GM18868 (cell line): ENCODE results near the gene CDHR5.
"Not testable (repeated sequence)": the region's sequence is repeated elsewhere in the genome, so short reads cannot be mapped to it uniquely, and the experiment has no call there.

Experiments used
- ATAC-seq: cut with Tn5 transposase; IDR thresholded peaks from one replicate; pipeline ENCODE4 v1.9.1; 2021; ENCODE audit warnings: mild to moderate bottlenecking, moderate library complexity; ENCODE audit not compliant: unreplicated experiment

CDHR5 gene

DNA sequence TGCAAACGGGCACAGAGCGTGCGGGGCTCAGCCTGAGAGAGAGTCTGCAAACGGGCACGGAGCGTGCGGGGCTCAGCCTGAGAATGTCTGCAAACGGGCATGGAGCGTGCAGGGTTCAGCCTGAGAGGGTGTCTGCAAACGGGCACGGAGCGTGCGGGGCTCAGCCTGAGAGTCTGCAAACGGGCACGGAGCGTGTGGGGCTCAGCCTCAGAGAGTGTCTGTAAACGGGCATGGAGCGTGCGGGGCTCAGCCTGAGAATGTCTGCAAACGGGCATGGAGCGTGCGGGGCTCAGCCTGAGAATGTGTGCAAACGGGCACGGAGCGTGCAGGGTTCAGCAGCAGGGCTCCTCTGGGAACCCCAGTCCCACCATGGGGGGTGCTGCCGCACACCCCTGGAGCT lies 35.0 kb downstream of the CDHR5 start:
- no peak for ATAC-seq

DNA sequence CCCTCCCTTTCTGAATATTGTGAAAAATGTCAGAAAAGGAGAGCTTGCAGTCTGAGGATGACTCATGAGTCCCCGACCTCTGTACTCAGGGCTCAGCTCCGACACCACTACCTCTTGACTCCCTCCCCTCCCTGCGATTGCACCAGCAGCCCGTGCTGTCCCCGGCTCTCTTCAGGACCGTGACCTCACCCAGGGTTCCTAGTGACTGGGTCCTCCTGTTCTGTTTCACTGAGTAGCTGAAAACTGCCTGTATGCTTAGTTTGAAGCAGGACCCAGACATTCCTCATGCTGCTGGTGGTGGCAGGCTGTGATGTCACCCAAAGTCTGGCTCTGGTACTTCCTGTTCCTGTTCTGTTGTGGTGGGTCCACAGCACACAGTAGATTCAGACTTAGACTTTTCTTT lies 36.8 kb downstream of the CDHR5 start:
- ATAC-seq = no peak

DNA sequence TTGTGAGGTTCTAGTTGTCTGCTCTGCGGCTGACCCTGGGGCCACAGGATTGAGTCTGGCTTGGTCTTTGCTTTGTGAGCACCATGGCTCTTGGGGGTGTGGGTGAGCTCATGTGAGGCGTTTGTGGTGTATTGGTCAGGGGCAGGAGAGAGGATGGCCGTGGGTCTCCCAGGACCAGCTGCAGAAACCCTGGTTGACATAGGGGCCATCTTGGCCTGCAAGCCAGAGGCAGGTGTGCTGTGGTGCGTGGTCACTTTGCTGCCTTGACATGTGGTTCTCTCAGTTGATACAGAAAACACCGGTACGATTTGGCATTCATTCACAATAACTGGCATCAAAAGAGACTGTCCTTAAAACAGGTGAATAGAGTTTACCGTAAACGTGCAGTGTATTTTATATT lies 37.2 kb downstream of the CDHR5 start:
- no peak for ATAC-seq

DNA sequence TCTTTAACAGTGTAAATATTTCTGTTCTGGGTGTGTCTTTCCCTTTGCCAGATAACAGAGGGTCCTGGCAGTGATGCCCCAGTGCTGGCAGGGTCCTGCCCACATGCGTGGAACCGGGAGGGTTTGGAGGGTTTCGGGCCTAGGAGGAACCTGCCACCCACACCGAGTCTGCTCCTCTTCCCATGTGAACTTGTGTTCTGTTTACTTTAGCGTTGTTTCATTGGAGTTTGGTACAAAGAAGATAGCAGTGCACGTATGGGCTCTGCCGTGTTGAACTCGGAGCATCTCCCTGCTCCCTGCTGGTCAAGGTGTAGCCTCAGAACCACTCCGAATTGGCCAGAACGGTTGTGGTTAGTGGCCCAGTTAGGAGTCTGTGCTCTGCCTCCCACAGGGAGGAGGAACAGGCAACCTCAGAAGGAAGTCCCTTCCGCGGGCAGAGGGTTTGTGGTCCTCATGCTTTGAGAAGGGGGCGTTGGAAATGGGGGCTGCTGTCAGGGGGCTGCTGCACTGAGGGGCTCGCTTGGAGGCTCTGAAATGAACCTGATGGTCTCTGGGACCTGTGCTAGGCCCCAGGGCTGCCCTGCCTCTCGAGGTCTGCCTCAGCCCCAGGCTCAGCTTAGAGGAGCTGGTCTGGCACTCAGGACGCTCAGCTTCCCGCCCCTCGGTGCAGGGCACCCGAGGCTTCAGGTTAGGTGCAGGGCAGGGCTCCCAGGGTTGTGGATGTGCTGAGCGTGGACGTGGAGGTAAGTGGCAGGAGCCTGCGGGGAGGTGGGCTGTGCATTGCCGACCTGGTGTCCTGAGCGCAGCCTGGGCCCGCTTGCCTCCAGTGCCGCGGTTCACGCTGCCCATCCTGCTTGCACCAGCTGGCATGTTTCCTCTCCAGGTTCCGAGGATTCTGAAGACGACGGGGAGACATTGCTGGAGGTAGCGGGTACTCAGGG lies 38.1 kb downstream of the CDHR5 start:
- ATAC-seq = no peak

DNA sequence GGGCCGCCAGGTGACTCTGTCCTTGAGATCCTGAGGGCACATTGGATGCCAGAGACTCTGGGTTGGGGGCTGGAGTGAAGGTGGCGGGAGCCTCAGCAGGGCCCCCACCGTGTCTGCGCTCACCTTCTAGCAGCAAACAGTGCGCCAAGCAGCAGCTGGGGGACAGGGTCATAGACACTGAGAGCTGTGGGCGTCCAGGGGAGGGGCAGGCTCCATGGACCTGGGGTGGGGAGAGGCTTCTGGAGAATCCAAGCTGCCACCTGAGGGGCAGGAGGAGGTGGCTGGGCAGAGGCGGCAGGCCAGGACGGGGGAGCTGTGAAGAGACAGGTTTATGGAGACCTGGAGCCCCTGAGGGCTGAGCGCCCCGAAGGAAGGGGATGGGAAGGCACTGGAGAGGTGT lies 40.5 kb downstream of the CDHR5 start:
- no peak for ATAC-seq

DNA sequence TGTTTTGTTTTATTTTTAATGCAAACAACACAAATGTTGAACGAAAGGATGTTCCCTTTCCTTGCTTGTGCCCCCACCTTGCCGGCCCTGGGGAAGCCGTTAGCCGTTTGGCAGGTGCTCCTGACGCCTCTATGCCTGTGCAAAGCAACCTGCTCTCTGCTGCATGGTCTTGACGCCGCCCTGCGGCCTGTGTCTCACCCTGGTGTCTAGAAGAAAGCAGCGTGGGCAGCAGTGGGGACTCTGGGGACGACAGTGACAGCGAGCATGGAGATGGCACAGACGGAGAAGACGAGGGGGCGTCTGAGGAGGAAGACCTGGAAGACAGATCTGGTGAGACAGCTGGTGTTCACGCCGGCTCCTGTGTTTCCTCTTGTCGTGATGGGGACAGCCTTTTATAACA lies 43.0 kb downstream of the CDHR5 start:
- ATAC-seq = no peak

DNA sequence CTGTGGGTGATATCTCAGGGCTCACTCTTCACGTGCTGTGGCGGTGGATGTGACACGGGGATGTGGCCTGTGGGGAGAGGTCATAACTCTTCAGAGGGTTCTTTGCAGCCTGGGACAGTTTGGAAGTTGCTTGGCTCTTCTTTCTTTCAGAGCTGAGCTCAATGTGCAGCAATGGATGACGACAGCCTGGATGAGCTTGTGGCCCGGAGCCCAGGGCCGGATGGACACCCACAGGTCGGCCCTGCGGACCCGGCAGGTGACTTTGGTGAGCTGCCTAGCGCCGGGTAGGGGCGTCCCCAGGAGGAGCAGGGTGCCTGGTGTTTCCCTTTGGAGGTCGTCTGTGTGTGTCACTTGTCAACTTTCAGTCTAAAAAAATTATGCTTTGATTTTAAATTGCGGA lies 43.4 kb downstream of the CDHR5 start:
- no peak for ATAC-seq

DNA sequence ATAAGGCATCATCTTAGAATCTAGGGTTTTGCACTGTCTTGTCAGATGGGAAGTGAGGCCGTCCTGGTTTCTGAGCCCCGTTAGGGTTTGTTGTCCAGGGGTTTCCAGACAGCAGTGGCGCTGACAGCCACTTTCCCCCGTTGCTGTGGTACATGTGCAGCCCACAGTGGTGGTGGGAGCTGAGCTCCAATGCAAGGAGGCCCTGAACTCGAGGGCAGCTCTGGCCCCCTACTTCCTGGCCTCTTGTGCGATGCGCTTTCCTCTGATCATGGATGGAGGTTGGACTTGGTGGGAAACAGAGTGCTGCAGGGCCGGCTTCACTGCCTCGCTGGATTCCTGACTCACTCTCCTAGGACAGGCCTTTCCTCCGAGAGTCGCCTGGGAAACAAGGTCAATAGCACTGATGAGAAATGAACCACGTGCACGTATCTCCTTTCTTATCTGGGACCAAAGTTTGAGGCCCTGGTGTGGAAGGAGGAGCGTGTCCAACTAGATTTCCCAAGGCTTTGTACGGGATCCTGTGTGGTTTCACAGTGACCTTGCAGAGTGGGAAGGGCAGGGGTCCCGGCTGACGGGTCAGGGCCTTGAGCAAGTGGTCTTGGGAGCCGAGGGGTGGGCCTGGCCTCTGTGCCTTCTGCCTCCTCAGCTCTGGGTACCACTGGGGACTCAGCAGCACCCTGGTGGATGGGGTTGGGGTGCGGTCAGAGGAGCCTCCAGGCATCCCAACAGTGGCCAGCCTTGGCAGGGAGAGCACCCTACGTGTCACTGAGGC lies 44.7 kb downstream of the CDHR5 start:
- no peak for ATAC-seq

DNA sequence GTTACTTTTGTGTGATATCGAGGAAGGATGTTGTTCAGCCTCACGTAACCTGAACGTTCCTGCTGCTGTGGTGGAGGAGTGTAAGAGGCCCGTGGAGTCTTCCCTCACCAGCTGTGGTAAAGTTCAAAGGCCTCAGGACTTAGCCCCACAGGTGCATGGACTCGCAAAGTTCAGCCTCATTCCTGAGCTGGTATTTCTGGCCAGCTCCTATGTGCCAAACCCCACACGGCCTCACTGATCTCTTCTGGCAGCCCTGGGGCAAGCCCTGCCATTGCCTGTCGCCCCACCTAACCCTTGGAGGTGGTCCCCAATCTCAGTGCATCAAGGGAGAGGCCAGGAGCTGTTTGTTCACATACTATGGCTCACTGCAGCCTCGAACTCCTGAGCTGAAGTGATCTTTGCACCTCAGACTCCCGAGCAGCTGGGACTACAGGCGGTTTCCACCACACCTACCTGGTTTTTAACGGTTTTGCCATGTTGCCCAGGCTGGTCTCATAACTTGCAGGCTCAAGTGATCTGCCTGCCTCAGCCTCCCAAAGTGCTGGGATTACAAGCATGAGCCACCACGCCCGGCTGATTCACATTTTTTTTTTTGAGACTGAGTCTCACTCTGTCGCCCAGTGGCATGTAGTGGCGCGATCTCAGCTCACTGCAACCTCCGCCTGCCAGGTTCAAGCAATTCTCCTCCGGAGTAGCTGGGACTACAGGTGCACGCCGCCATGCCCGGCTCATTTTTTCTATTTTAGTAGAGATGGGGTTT lies 46.3 kb downstream of the CDHR5 start:
- no peak for ATAC-seq

DNA sequence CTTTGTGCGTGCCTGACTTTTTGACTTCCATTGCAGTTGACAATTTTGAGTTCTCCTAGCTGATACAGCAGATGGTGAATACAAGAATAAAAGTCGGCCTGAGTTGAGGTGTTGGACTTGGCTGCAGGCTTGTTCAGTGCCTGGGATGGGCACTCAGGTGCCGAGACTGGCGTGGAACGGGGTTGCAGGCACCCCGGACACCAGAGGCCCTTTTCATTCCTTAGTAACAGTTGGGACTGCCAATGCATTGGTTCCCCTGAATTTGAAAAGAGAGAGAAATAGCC lies 47.2 kb downstream of the CDHR5 start:
- ATAC-seq = no peak

DNA sequence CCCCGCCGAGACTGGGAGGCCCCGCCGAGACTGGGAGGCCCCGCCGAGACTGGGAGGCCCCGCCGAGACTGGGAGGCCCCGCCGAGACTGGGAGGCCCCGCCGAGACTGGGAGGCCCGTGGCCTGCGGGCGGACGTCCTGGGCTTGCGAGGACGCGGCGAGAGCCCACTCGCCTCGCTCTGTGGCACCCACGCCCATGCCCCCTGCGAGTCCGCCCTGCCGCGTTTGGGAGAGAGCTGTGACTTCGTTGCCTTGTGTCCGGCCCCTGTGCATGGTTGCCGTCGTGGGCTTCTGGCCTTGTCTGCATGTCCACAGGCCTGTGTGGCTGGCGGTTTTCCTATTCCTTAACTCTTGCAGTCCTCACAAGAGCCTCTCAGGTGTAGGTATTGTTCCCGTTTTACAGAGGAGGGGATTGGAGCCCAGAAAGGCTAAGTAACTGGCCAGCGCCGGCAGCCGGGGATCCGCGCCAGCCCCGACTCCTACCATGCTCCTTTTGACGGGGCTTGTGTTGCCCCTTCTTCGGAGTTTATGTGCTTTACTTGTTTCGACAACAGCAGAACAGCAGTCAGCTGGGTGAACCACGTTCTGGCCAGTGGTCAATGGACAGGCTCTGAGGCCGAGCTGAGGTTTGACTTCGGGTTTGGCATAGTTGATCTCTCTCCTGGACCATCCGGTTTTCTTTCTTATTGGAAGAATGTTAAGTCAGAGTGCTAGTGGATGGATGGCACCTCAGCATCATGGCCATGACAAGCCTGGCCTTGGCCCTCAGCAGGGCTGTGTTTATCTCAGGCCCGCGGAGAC lies 47.7 kb downstream of the CDHR5 start:
- no peak for ATAC-seq

DNA sequence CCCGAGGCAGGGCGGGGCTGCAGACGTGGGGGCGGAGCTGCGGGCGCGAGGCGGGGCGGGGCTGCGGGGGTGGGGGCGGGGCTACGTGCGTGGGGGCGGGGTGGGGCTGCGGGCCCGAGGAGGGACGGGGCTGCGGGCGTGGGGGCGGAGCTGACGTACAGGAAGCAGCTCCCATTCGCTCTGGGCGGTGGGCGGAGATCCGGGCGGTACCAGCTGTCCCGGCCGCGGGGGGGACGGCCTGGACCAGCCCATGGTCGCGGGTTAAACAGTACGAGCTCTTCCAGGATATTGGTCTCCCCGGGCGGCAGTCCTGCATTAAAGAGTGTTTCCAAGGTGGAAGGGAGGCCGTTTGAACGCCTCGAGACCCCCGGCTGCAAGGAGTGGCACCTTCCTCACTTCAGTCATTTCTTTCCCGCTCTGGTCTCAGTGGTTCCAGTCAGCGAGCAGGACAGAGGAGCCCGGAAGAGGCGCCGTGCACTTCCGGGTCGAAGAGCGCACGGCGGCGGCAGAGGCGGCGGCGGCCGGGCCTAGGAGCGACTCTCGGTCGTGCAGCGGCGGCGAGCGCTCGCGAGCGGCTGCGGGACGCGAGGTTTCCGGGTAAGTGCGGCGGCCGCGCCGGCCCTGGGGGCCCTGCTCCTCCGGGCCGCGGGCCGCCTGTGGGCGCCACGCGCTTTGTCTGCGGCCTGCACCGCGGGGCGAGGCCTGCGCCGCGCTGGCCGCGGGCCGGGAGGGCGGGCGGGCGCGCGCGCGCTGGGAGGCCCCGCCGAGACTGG lies 48.6 kb downstream of the CDHR5 start, which contains the start of gene PHRF1:
Gene PHRF1 (plus strand): TSS at position 475 of the 773 bp plus-strand sequence. CDS start 5,043 bp downstream, outside the sequence.
- peak; percentile 84 for ATAC-seq

DNA sequence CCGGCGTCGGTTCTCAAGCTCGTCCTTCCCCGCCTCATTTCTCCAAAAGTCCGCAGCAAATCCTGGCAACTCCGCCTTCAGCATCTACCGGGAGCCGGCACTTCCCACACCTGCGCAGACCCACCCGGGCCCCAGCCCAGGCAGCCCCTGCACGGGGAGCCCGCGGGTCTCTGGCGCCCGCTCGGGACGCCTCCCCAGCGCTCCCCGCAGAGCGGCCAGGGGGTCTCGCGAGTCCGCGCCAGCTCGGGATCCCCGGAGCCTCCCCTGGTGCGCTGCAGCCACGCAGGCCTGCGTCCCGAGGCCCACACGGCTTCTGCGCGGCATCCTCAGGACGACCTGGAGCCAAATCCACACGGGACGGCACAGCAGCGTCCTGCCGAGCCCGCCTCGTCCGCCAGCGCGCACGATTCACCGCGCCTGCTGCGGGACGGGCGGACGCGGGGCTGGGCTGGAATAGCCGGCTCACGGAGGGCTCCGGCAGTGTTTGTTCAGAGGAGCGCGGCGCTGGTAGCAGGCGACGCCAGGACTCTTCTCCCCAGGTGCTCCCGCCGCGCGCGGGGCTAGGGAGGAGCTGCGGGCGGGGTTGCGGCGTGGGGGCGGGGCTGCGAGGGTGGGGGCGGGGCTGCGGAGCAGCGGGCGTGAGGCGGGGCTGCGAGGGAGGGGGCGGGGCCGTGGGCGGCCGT lies 49.3 kb downstream of the CDHR5 start:
- ATAC-seq = peak; percentile 27

DNA sequence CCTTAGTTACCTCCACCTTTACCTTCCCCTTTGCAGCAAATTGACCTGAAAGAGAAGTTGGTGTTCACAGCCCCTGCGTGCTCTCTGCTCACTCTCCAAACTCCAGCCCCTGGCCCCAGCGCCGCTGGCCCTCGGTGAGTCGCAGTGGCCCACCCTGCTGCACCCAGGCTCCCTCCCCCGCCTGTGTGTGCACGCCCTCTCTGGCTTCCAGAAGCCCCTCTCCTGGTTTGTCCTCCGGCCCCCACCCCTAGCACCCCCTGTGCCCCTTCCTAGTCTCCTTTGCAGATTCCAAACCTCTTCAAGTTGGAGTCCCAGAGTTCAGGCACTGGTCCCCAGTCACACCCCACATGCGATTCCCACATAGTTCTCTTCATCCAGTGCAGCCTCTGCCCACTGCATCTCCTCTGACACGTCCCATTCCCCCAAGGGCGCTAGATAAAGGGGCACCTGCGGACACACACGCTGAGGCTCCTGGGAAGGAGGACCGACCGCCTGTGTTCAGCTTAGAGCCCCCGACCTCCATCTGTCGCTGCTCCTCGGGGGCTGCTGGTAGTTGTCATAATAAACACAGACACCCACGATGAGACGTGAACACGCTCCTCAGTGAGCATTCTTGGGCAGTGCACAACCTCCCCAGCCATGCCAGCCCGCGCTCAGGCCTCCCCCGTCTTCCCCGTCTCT lies 50.0 kb downstream of the CDHR5 start:
- no peak for ATAC-seq

DNA sequence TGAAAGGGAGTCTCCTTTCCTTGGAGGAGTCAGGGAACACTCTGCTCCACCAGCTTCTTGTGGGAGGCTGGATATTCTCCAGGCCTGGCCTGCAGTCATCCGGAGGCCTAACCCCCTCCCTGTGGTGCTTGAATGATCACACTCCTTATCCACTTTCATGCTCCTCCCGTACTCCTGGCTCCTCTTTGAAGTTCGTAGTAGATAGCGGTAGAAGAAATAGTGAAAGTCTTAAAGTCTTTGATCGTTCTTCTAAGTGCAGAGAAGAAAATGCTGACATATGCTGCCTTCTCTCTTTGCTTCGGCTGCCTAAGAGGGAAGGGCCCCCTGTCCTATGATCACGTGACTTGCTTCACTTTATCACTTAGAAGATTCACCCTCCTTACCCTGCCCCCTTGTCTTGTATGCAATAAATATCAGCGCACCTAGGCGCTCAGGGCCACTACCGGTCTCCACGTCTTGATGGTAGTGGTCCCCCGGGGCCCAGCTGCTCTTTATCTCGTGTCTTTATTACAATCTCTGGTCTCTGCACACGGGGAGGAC lies 50.7 kb downstream of the CDHR5 start:
- not testable (repeated sequence) for ATAC-seq

DNA sequence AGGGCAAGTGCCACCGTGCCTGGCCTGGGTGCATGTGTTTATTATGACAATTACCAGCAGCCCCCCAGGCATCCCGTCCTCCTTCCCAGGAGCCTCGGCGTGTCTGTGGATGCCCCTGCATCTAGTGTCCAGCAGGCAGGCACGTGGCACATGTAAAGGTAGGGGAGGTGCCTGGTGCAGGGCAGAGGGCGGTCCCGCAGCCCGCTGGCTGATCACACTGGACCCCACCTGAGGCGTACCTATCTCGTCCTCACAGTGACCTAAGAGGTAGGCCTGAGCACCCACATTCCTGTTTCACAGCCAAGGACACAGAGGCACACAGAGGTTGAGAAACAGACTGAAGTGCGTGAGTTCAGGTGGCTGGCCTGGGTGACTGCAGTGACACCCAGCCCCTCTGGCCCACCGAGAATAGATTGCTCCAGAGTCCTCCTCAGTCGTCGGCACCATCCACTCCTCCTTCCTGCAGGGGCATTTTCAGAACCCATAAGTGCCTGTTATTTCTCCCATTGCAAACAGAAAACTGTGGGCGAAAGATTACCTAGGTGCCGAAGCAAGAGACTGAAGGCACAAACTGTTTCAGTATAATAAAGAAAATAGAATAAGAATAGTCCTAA lies 51.5 kb downstream of the CDHR5 start:
- ATAC-seq = no peak

DNA sequence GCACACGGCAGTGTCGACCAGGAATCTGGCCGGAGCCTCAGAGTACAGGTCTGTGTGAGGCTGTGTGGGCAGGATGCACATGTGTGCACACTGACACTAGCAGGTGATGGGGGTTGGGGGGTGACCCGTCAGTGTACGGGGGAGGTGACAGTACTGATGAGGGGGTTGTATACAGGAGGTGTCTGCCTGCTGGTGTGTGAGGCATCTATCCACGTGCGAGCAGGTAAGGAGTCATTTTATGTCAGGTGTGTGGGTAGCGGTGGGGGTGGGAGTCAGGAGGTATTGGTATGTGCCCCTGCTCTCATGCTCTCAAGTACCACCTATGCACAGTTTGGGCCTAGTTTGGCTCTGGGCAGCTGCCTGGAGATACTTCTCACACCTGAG lies 53.0 kb downstream of the CDHR5 start:
- no peak for ATAC-seq
